Measurements from ENCODE around the gene RHOG. TPM values are rescaled to one million over a fixed set of nuclear protein-coding genes. Genes with fewer than 3 reads are reported as not detected.

Gene RHOG
- polyA plus RNA-seq, 2 donors: 48.0 to 79.0 TPM

- H3K9me3 ChIP-seq (ENCODE audit: control insufficient read depth in 2 of 2, insufficient read depth in 1 of 2, low read depth in 1 of 2, low read length in 1 of 2): no peaks in the 10 kb centered on the region
- H3K4me3 ChIP-seq (ENCODE audit: low read depth in 1 of 2, low read length in 2 of 2): no peak overlapping the region
- H3K27ac ChIP-seq (ENCODE audit: low read depth in 2 of 2, low read length in 1 of 2): peak overlapping the region in 1 of 2 donors; percentile 71
- no peaks in the 10 kb centered on the region for H3K27me3 ChIP-seq (ENCODE audit: control insufficient read depth in 1 of 2, insufficient read depth in 2 of 2, low read length in 2 of 2)
- H3K4me1 ChIP-seq (ENCODE audit: control insufficient read depth in 2 of 2, insufficient read depth in 2 of 2, low read length in 1 of 2): peaks cover 2 to 10% of the 10 kb centered on the region in 2 donors
- 61 to 63% methylated on average over 8 of the region's 8 CpGs for WGBS, 2 donors
- no peaks in the 10 kb centered on the region for H3K36me3 ChIP-seq (ENCODE audit: control insufficient read depth in 2 of 2, insufficient read depth in 2 of 2, low read length in 1 of 2)
Measured at GRCh38 chr11:3877364-3878257, 36.9 kb upstream of the RHOG start.

- peaks cover 2 to 10% of the 10 kb centered on the region in 2 donors for H3K4me1 ChIP-seq (ENCODE audit: control insufficient read depth in 2 of 2, insufficient read depth in 2 of 2, low read length in 1 of 2)
- no peaks in the 10 kb centered on the region for H3K9me3 ChIP-seq (ENCODE audit: control insufficient read depth in 2 of 2, insufficient read depth in 1 of 2, low read depth in 1 of 2, low read length in 1 of 2)
- 78 to 79% methylated on average over 3 of the region's 3 CpGs for WGBS, 2 donors
- no peak overlapping the region for H3K27ac ChIP-seq (ENCODE audit: low read depth in 2 of 2, low read length in 1 of 2)
- H3K36me3 ChIP-seq (ENCODE audit: control insufficient read depth in 2 of 2, insufficient read depth in 2 of 2, low read length in 1 of 2): no peaks in the 10 kb centered on the region
- no peak overlapping the region for H3K4me3 ChIP-seq (ENCODE audit: low read depth in 1 of 2, low read length in 2 of 2)
- H3K27me3 ChIP-seq (ENCODE audit: control insufficient read depth in 1 of 2, insufficient read depth in 2 of 2, low read length in 2 of 2): no peaks in the 10 kb centered on the region
Measured at GRCh38 chr11:3876613-3877012, 35.9 kb upstream of the RHOG start.

GRCh38 chr11:3873712-3874349 lies 33.1 kb upstream of the RHOG start:
- Histone ChIP-seq H3K9me3 (ENCODE audit: control insufficient read depth in 2 of 2, insufficient read depth in 1 of 2, low read depth in 1 of 2, low read length in 1 of 2) (no peaks in the 10 kb centered on the region), H3K27ac (ENCODE audit: low read depth in 2 of 2, low read length in 1 of 2) (no peak overlapping the region), H3K4me1 (ENCODE audit: control insufficient read depth in 2 of 2, insufficient read depth in 2 of 2, low read length in 1 of 2) (peaks cover 0 to 8% of the 10 kb centered on the region in 2 donors), H3K4me3 (ENCODE audit: low read depth in 1 of 2, low read length in 2 of 2) (no peak overlapping the region), H3K27me3 (ENCODE audit: control insufficient read depth in 1 of 2, insufficient read depth in 2 of 2, low read length in 2 of 2) (no peaks in the 10 kb centered on the region), H3K36me3 (ENCODE audit: control insufficient read depth in 2 of 2, insufficient read depth in 2 of 2, low read length in 1 of 2) (no peaks in the 10 kb centered on the region)
- WGBS, 2 donors: 87 to 93% methylated on average over 2 of the region's 2 CpGs

- Histone ChIP-seq H3K4me3 (ENCODE audit: low read depth in 1 of 2, low read length in 2 of 2) (no peak overlapping the region), H3K9me3 (ENCODE audit: control insufficient read depth in 2 of 2, insufficient read depth in 1 of 2, low read depth in 1 of 2, low read length in 1 of 2) (no peaks in the 10 kb centered on the region), H3K27me3 (ENCODE audit: control insufficient read depth in 1 of 2, insufficient read depth in 2 of 2, low read length in 2 of 2) (no peaks in the 10 kb centered on the region), H3K27ac (ENCODE audit: low read depth in 2 of 2, low read length in 1 of 2) (peak overlapping the region; percentile 22 to 56), H3K4me1 (ENCODE audit: control insufficient read depth in 2 of 2, insufficient read depth in 2 of 2, low read length in 1 of 2) (peaks cover 0 to 13% of the 10 kb centered on the region in 2 donors), H3K36me3 (ENCODE audit: control insufficient read depth in 2 of 2, insufficient read depth in 2 of 2, low read length in 1 of 2) (no peaks in the 10 kb centered on the region)
- 29 to 41% methylated on average over 6 of the region's 6 CpGs for WGBS, 2 donors
Measured at GRCh38 chr11:3867209-3868091, 26.7 kb upstream of the RHOG start.

GRCh38 chr11:3866836-3867208 lies 26.1 kb upstream of the RHOG start:
- Histone ChIP-seq H3K36me3 (ENCODE audit: control insufficient read depth in 2 of 2, insufficient read depth in 2 of 2, low read length in 1 of 2) (no peaks in the 10 kb centered on the region), H3K4me3 (ENCODE audit: low read depth in 1 of 2, low read length in 2 of 2) (no peak overlapping the region), H3K4me1 (ENCODE audit: control insufficient read depth in 2 of 2, insufficient read depth in 2 of 2, low read length in 1 of 2) (peaks cover 0 to 13% of the 10 kb centered on the region in 2 donors), H3K27me3 (ENCODE audit: control insufficient read depth in 1 of 2, insufficient read depth in 2 of 2, low read length in 2 of 2) (no peaks in the 10 kb centered on the region), H3K9me3 (ENCODE audit: control insufficient read depth in 2 of 2, insufficient read depth in 1 of 2, low read depth in 1 of 2, low read length in 1 of 2) (no peaks in the 10 kb centered on the region), H3K27ac (ENCODE audit: low read depth in 2 of 2, low read length in 1 of 2) (no peak overlapping the region)

GRCh38 chr11:3866206-3866605 lies 25.4 kb upstream of the RHOG start:
- no peaks in the 10 kb centered on the region for H3K9me3 ChIP-seq (ENCODE audit: control insufficient read depth in 2 of 2, insufficient read depth in 1 of 2, low read depth in 1 of 2, low read length in 1 of 2)
- H3K4me3 ChIP-seq (ENCODE audit: low read depth in 1 of 2, low read length in 2 of 2): no peak overlapping the region
- H3K36me3 ChIP-seq (ENCODE audit: control insufficient read depth in 2 of 2, insufficient read depth in 2 of 2, low read length in 1 of 2): no peaks in the 10 kb centered on the region
- 69 to 70% methylated on average over 5 of the region's 5 CpGs for WGBS, 2 donors
- no peaks in the 10 kb centered on the region for H3K27me3 ChIP-seq (ENCODE audit: control insufficient read depth in 1 of 2, insufficient read depth in 2 of 2, low read length in 2 of 2)
- peaks cover 0 to 13% of the 10 kb centered on the region in 2 donors for H3K4me1 ChIP-seq (ENCODE audit: control insufficient read depth in 2 of 2, insufficient read depth in 2 of 2, low read length in 1 of 2)
- H3K27ac ChIP-seq (ENCODE audit: low read depth in 2 of 2, low read length in 1 of 2): no peak overlapping the region

- H3K27ac ChIP-seq (ENCODE audit: low read depth in 2 of 2, low read length in 1 of 2): peak overlapping the region; percentile 28 to 62
- no peaks in the 10 kb centered on the region for H3K36me3 ChIP-seq (ENCODE audit: control insufficient read depth in 2 of 2, insufficient read depth in 2 of 2, low read length in 1 of 2)
- WGBS, 2 donors: 26 to 36% methylated on average over 3 of the region's 3 CpGs
- peaks cover 0 to 16% of the 10 kb centered on the region in 2 donors for H3K4me1 ChIP-seq (ENCODE audit: control insufficient read depth in 2 of 2, insufficient read depth in 2 of 2, low read length in 1 of 2)
- H3K9me3 ChIP-seq (ENCODE audit: control insufficient read depth in 2 of 2, insufficient read depth in 1 of 2, low read depth in 1 of 2, low read length in 1 of 2): no peaks in the 10 kb centered on the region
- H3K4me3 ChIP-seq (ENCODE audit: low read depth in 1 of 2, low read length in 2 of 2): no peak overlapping the region
- no peaks in the 10 kb centered on the region for H3K27me3 ChIP-seq (ENCODE audit: control insufficient read depth in 1 of 2, insufficient read depth in 2 of 2, low read length in 2 of 2)
Measured at GRCh38 chr11:3865388-3866193, 24.8 kb upstream of the RHOG start.

- Histone ChIP-seq H3K27me3 (ENCODE audit: control insufficient read depth in 1 of 2, insufficient read depth in 2 of 2, low read length in 2 of 2) (no peaks in the 10 kb centered on the region), H3K27ac (ENCODE audit: low read depth in 2 of 2, low read length in 1 of 2) (no peak overlapping the region), H3K36me3 (ENCODE audit: control insufficient read depth in 2 of 2, insufficient read depth in 2 of 2, low read length in 1 of 2) (no peaks in the 10 kb centered on the region), H3K4me1 (ENCODE audit: control insufficient read depth in 2 of 2, insufficient read depth in 2 of 2, low read length in 1 of 2) (peaks cover 3 to 14% of the 10 kb centered on the region in 2 donors), H3K4me3 (ENCODE audit: low read depth in 1 of 2, low read length in 2 of 2) (no peak overlapping the region), H3K9me3 (ENCODE audit: control insufficient read depth in 2 of 2, insufficient read depth in 1 of 2, low read depth in 1 of 2, low read length in 1 of 2) (no peaks in the 10 kb centered on the region)
- 48 to 58% methylated on average over 1 of the region's 1 CpG for WGBS, 2 donors
Measured at GRCh38 chr11:3861683-3862082, 20.9 kb upstream of the RHOG start.
